ENCODE results near the gene IL19.

DNA sequence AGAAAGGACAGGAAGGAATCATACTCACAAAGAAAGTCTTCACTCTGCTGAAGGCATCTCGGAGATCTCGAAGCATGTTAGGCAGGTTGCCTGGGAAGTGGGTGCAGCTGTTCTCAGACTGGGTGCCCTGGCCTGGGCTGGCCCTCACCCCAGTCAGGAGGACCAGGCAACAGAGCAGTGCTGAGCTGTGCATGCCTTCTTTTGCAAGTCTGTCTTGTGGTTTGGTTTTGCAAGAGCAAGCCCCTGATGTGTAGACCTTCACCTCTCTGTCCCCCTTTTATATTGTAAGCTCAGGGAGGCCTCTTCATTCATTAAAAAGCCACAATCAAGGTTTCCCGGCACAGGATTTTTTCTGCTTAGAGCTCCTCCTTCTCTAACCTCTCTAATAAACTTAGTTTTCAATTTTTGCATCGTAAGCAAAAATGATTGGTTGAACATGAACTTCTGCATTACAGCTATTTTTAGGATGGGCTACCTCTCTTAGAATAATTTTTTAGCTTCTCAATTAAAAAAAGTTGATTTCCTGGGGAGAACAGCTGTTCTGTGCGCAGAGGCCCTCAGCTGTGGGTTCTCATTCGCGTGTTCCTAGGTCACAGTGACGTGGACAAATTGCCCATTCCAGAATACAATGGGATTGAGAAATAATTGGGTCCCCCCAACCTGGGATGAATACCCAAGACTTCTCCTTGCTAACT, 1.8 kb downstream of the IL19 start, which contains the start of gene IL10:
- TF ChIP-seq, protein P1, sequence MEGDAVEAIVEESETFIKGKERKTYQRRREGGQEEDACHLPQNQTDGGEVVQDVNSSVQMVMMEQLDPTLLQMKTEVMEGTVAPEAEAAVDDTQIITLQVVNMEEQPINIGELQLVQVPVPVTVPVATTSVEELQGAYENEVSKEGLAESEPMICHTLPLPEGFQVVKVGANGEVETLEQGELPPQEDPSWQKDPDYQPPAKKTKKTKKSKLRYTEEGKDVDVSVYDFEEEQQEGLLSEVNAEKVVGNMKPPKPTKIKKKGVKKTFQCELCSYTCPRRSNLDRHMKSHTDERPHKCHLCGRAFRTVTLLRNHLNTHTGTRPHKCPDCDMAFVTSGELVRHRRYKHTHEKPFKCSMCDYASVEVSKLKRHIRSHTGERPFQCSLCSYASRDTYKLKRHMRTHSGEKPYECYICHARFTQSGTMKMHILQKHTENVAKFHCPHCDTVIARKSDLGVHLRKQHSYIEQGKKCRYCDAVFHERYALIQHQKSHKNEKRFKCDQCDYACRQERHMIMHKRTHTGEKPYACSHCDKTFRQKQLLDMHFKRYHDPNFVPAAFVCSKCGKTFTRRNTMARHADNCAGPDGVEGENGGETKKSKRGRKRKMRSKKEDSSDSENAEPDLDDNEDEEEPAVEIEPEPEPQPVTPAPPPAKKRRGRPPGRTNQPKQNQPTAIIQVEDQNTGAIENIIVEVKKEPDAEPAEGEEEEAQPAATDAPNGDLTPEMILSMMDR (IDR thresholded peaks at IDR 0.05; ENCODE audit: insufficient read depth, low read length) = no peak
- TF ChIP-seq, protein P2, sequence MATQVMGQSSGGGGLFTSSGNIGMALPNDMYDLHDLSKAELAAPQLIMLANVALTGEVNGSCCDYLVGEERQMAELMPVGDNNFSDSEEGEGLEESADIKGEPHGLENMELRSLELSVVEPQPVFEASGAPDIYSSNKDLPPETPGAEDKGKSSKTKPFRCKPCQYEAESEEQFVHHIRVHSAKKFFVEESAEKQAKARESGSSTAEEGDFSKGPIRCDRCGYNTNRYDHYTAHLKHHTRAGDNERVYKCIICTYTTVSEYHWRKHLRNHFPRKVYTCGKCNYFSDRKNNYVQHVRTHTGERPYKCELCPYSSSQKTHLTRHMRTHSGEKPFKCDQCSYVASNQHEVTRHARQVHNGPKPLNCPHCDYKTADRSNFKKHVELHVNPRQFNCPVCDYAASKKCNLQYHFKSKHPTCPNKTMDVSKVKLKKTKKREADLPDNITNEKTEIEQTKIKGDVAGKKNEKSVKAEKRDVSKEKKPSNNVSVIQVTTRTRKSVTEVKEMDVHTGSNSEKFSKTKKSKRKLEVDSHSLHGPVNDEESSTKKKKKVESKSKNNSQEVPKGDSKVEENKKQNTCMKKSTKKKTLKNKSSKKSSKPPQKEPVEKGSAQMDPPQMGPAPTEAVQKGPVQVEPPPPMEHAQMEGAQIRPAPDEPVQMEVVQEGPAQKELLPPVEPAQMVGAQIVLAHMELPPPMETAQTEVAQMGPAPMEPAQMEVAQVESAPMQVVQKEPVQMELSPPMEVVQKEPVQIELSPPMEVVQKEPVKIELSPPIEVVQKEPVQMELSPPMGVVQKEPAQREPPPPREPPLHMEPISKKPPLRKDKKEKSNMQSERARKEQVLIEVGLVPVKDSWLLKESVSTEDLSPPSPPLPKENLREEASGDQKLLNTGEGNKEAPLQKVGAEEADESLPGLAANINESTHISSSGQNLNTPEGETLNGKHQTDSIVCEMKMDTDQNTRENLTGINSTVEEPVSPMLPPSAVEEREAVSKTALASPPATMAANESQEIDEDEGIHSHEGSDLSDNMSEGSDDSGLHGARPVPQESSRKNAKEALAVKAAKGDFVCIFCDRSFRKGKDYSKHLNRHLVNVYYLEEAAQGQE (IDR thresholded peaks at IDR 0.05; ENCODE audit: insufficient replicate concordance, low read depth) = no peak
- TF ChIP-seq POLR2AphosphoS5 (IDR thresholded peaks at IDR 0.05; ENCODE audit: low read depth) (no peak), GABPA (IDR thresholded peaks at IDR 0.05; ENCODE audit: low read depth) (no peak)
